ENCODE measurements around the gene HES1.
"Not testable (repeated sequence)": the region's sequence is repeated elsewhere in the genome, so short reads cannot be mapped to it uniquely, and the experiment has no call there.

Gene HES1

DNA sequence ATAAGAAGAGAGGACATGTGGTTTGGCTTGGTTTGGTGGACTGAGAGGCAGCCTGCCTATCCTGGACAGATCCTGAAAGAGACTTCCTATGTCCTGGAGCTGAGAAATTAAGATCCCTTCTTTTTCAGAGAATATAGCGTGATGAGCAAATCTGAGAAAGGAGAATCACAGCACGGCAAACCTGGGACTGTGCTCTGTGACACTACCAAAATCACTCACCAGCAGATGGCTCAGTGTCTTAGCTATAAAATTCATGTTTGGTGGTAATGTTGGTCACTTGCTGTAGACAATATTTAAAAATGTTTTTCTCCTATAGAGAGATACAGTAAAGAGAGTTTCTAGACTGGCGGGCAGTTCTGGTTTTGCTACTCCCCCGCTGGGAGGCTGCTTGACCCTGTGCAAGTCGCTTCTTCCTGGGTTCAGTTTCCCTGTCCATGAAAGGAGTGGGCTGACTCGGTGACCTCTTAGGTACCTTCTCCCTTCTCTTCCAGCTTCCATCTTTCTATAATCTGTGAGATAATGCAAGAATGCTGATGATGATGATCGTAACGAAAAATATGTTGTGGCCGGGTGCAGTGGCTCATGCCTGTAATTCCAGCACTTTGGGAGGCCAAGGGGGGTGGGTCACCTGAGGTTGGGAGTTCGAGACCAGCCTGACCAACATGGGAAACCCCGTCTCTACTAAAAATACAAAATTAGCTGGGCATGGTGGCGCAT lies 7.6 kb upstream of the HES1 start:
- peaks cover 3% of the 10 kb centered on the region; the same call in 1 of the 2 replicates for H3K27me3 ChIP-seq (ENCODE audit: insufficient read depth, low read length)
- no peak overlapping the region for H3K4me3 ChIP-seq (ENCODE audit: low read depth, low read length)
- H2AFZ ChIP-seq (ENCODE audit: low read length, unreplicated experiment) = no peak overlapping the region
- peaks cover 3% of the 10 kb centered on the region for H3K4me1 ChIP-seq (ENCODE audit: control insufficient read depth, insufficient read depth, low read length, unreplicated experiment)
- no peaks in the 10 kb centered on the region for H3K36me3 ChIP-seq (ENCODE audit: insufficient read depth, low read length)
- H3K27ac ChIP-seq (ENCODE audit: low read depth, low read length) = no peak overlapping the region
- H3K79me2 ChIP-seq (ENCODE audit: control insufficient read depth, insufficient read depth, low read length, unreplicated experiment) = no peaks in the 10 kb centered on the region

DNA sequence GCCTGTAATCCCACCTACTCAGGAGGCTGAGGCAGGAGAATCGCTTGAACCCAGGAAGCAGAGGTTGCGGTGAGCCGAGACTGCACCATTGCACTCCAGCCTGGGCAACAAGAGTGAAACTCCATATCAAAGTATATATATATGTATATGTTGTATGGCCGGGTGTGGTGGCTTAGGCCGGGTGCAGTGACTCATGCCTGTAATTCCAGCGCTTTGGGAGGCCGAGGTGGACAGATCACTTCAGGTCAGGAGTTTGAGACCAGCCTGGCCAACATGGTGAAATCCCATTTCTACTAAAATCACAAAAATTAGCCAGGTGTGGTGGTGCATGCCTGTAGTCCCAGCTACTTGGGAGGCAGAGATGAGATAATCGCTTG lies 7.0 kb upstream of the HES1 start:
- not testable (repeated sequence) for H2AFZ ChIP-seq (ENCODE audit: low read length, unreplicated experiment); H3K27ac ChIP-seq (ENCODE audit: low read depth, low read length); H3K4me1 ChIP-seq (ENCODE audit: control insufficient read depth, insufficient read depth, low read length, unreplicated experiment); H3K4me3 ChIP-seq (ENCODE audit: low read depth, low read length); H3K36me3 ChIP-seq (ENCODE audit: insufficient read depth, low read length); H3K79me2 ChIP-seq (ENCODE audit: control insufficient read depth, insufficient read depth, low read length, unreplicated experiment); H3K27me3 ChIP-seq (ENCODE audit: insufficient read depth, low read length)

GRCh38 chr3:194129581-194130133 lies 6.3 kb upstream of the HES1 start:
- Histone ChIP-seq H3K27ac (ENCODE audit: low read depth, low read length) (no peak overlapping the region), H3K79me2 (ENCODE audit: control insufficient read depth, insufficient read depth, low read length, unreplicated experiment) (no peaks in the 10 kb centered on the region), H2AFZ (ENCODE audit: low read length, unreplicated experiment) (no peak overlapping the region), H3K36me3 (ENCODE audit: insufficient read depth, low read length) (no peaks in the 10 kb centered on the region), H3K4me1 (ENCODE audit: control insufficient read depth, insufficient read depth, low read length, unreplicated experiment) (peaks cover 7% of the 10 kb centered on the region), H3K4me3 (ENCODE audit: low read depth, low read length) (no peak overlapping the region), H3K27me3 (ENCODE audit: insufficient read depth, low read length) (peaks cover 3% of the 10 kb centered on the region; the same call in 1 of the 2 replicates)

GRCh38 chr3:194130188-194130587 lies 5.8 kb upstream of the HES1 start:
- Histone ChIP-seq H3K79me2 (ENCODE audit: control insufficient read depth, insufficient read depth, low read length, unreplicated experiment) (no peaks in the 10 kb centered on the region), H3K4me3 (ENCODE audit: low read depth, low read length) (no peak overlapping the region), H2AFZ (ENCODE audit: low read length, unreplicated experiment) (no peak overlapping the region), H3K4me1 (ENCODE audit: control insufficient read depth, insufficient read depth, low read length, unreplicated experiment) (peaks cover 7% of the 10 kb centered on the region), H3K27me3 (ENCODE audit: insufficient read depth, low read length) (peaks cover 3% of the 10 kb centered on the region; the same call in 1 of the 2 replicates), H3K27ac (ENCODE audit: low read depth, low read length) (no peak overlapping the region), H3K36me3 (ENCODE audit: insufficient read depth, low read length) (no peaks in the 10 kb centered on the region)

- H3K36me3 ChIP-seq (ENCODE audit: insufficient read depth, low read length) = no peaks in the 10 kb centered on the region
- H3K4me1 ChIP-seq (ENCODE audit: control insufficient read depth, insufficient read depth, low read length, unreplicated experiment) = peaks cover 7% of the 10 kb centered on the region
- no peak overlapping the region for H3K27ac ChIP-seq (ENCODE audit: low read depth, low read length)
- no peaks in the 10 kb centered on the region for H3K79me2 ChIP-seq (ENCODE audit: control insufficient read depth, insufficient read depth, low read length, unreplicated experiment)
- no peak overlapping the region for H2AFZ ChIP-seq (ENCODE audit: low read length, unreplicated experiment)
- H3K4me3 ChIP-seq (ENCODE audit: low read depth, low read length) = no peak overlapping the region
- peaks cover 3% of the 10 kb centered on the region; the same call in 1 of the 2 replicates for H3K27me3 ChIP-seq (ENCODE audit: insufficient read depth, low read length)
Observed at GRCh38 chr3:194130807-194131589, 5.0 kb upstream of the HES1 start.

DNA sequence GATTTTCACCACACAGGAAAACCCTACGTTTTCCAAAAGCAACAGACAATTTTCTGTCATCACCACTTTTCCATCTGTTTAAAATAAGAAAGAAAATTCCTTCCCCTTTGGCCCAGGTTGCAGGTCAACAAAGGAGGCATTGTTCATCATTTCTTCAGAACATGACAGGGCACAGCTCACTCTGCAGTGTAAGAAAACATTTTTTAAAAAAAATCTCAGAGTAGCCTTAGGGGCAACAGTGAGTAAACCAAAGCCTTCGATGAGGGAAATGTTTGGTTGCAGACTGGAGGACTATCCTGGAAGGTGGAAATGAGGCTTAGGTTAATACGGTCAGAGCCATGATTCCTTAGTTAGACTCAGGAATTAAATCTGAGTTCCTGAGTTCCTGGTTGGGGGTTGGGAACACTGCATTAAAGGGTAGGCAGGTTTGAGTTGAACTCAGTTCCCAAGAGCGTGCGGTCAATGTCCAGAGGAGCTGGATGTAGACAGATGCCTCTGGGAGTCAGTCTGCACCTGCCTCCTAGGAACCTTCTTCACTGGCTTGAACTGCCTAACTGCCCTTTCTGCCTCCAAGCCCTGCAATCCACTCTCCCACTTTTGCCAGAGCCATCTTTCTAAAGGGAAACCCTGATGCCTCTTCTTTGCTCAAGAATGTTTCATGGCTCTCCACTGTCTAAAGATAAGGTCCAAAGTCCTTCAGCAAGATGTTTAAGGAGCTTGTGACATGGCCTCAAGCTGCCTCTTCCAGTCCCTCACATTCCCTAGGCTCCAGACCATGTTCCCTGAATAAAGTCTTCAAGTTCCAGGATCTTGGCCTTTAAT lies 3.3 kb upstream of the HES1 start:
- Histone ChIP-seq H3K4me3 (ENCODE audit: low read depth, low read length) (no peak overlapping the region; the same call in 1 of the 2 replicates), H3K27me3 (ENCODE audit: insufficient read depth, low read length) (peaks cover 3% of the 10 kb centered on the region; the same call in 1 of the 2 replicates)

DNA sequence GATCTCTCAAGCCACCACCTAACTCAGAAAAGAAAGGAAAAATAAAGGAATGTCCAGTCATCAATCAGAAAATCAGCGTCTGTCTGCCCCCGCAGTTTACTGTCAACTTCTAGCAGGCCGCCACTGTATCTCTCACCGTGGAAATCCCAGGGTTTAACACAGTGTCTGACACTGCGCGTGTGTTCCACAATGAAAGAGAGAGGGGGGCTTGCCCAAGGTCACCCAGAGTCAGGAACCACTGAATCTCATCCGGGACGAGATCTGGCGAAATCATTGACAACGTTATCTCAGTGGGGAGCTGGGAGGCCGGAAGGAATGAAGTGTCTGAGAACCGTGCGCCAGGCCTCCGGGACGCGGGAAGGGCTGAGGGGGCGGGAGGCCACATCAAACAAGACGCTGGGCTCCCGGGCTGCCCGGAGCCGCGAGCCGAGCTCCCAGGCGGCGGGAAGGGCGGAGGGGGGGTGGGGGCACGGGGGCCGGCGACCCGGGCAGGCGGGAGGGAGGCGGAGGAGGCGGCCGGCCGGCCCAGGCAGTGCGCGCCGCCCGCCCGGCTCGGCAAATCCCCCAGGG lies 2.2 kb upstream of the HES1 start:
- Histone ChIP-seq H3K27me3 (ENCODE audit: insufficient read depth, low read length) (peaks cover 3% of the 10 kb centered on the region; the same call in 1 of the 2 replicates), H3K36me3 (ENCODE audit: insufficient read depth, low read length) (no peaks in the 10 kb centered on the region), H3K79me2 (ENCODE audit: control insufficient read depth, insufficient read depth, low read length, unreplicated experiment) (no peaks in the 10 kb centered on the region), H3K27ac (ENCODE audit: low read depth, low read length) (peak overlapping the region; percentile 55), H3K4me1 (ENCODE audit: control insufficient read depth, insufficient read depth, low read length, unreplicated experiment) (peaks cover 10% of the 10 kb centered on the region), H2AFZ (ENCODE audit: low read length, unreplicated experiment) (peak overlapping the region; percentile 0), H3K4me3 (ENCODE audit: low read depth, low read length) (peak overlapping the region; percentile 56)

More for the DNA sequence above, 3.3 kb upstream of the HES1 start:
- H2AFZ ChIP-seq (ENCODE audit: low read length, unreplicated experiment) = no peak overlapping the region
- H3K4me1 ChIP-seq (ENCODE audit: control insufficient read depth, insufficient read depth, low read length, unreplicated experiment) = peaks cover 7% of the 10 kb centered on the region
- H3K27ac ChIP-seq (ENCODE audit: low read depth, low read length) = peak overlapping the region; percentile 55; the same call in 1 of the 2 replicates
- H3K36me3 ChIP-seq (ENCODE audit: insufficient read depth, low read length) = no peaks in the 10 kb centered on the region
- H3K79me2 ChIP-seq (ENCODE audit: control insufficient read depth, insufficient read depth, low read length, unreplicated experiment) = no peaks in the 10 kb centered on the region

DNA sequence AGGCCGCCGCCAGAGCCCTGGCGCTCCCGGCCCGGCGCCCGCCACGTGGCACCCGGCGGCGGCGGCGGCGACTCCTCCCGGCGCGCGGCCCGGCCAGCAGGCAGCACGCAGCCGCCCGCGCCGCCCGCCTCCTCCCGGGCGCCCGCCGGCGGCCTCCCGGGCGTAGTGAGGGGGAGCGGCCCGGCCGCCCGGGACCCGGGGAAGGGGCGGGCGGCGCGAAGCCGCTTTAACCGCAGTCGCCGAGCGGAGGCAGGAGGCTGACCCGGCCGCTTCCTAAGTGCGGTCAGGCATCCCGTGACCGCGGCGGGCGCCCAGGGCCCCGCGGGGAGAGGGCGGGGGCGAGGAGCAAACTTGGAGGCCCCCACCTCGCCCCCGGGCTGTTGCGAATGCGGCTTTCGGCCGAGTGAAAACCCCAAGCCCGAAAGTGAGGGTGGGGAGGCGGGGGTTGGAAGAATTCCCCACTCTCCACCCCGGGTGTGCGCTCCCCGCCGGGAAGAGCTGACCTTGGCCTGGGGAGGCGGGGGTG lies 1.7 kb upstream of the HES1 start:
- Histone ChIP-seq H3K79me2 (ENCODE audit: control insufficient read depth, insufficient read depth, low read length, unreplicated experiment) (no peaks in the 10 kb centered on the region), H2AFZ (ENCODE audit: low read length, unreplicated experiment) (no peak overlapping the region), H3K27me3 (ENCODE audit: insufficient read depth, low read length) (peaks cover 3% of the 10 kb centered on the region; the same call in 1 of the 2 replicates), H3K4me3 (ENCODE audit: low read depth, low read length) (peak overlapping the region; percentile 81), H3K27ac (ENCODE audit: low read depth, low read length) (peak overlapping the region; percentile 94), H3K36me3 (ENCODE audit: insufficient read depth, low read length) (no peaks in the 10 kb centered on the region), H3K4me1 (ENCODE audit: control insufficient read depth, insufficient read depth, low read length, unreplicated experiment) (peaks cover 10% of the 10 kb centered on the region)

GRCh38 chr3:194134757-194135515 lies 1.0 kb upstream of the HES1 start:
- H3K4me1 ChIP-seq (ENCODE audit: control insufficient read depth, insufficient read depth, low read length, unreplicated experiment) = peaks cover 10% of the 10 kb centered on the region
- no peak overlapping the region for H2AFZ ChIP-seq (ENCODE audit: low read length, unreplicated experiment)
- no peaks in the 10 kb centered on the region for H3K36me3 ChIP-seq (ENCODE audit: insufficient read depth, low read length)
- H3K4me3 ChIP-seq (ENCODE audit: low read depth, low read length) = peak overlapping the region; percentile 81
- peak overlapping the region; percentile 94 for H3K27ac ChIP-seq (ENCODE audit: low read depth, low read length)
- H3K27me3 ChIP-seq (ENCODE audit: insufficient read depth, low read length) = peaks cover 3% of the 10 kb centered on the region; the same call in 1 of the 2 replicates
- no peaks in the 10 kb centered on the region for H3K79me2 ChIP-seq (ENCODE audit: control insufficient read depth, insufficient read depth, low read length, unreplicated experiment)
